GM12891 (cell line): ENCODE results near the gene TMEM255B.
"Not testable (repeated sequence)": the region's sequence is repeated elsewhere in the genome, so short reads cannot be mapped to it uniquely, and the experiment has no call there.

Experiments
- DNase-seq: peaks from one replicate; pipeline ENCODE4 v3.0.0; 2011; ENCODE audit warnings: low spot score; ENCODE audit not compliant: insufficient read length
- FAIRE-seq: peaks from 2 replicates; lab custom pipeline; 2011; peaks lifted over from hg19 to GRCh38; lab: Jason Lieb, UNC
- PAX5 ChIP-seq: IDR thresholded peaks from 2 replicates; pipeline ENCODE4 v1.6.1; 2011; ENCODE audit warnings: low read length, moderate library complexity, mild to moderate bottlenecking; ENCODE audit not compliant: insufficient read depth, severe bottlenecking
- POLR2A ChIP-seq: IDR thresholded peaks from 2 replicates; pipeline ENCODE4 v1.6.1; 2011; ENCODE audit warnings: low read depth, low read length, control low read depth
- POLR2AphosphoS5 ChIP-seq: IDR thresholded peaks from 2 replicates; pipeline ENCODE4 v1.6.1; 2011; ENCODE audit warnings: low read depth, low read length, control low read depth
- POU2F2 ChIP-seq: IDR thresholded peaks from 2 replicates; pipeline ENCODE4 v1.6.1; 2011; ENCODE audit warnings: low read depth, mild to moderate bottlenecking, control low read depth, low read length, moderate library complexity
- SPI1 ChIP-seq: IDR thresholded peaks from 2 replicates; pipeline ENCODE4 v1.6.1; 2011; ENCODE audit warnings: low read depth, low read length, control low read depth
- TAF1 ChIP-seq: IDR thresholded peaks from 2 replicates; pipeline ENCODE4 v1.6.1; 2011; ENCODE audit warnings: low read depth, low read length, control low read depth

TMEM255B gene

GRCh38 chr13:113821847-113822246 lies 62.8 kb downstream of the TMEM255B start:
- DNase-seq (no peak), FAIRE-seq (no peak)
- no peak for TF ChIP-seq TAF1
- TF ChIP-seq POLR2AphosphoS5, result no peak
- TF ChIP-seq SPI1, result no peak

GRCh38 chr13:113822266-113822665 lies 63.2 kb downstream of the TMEM255B start:
- no peak for FAIRE-seq
- TF ChIP-seq POU2F2 (no peak), SPI1 (no peak), TAF1 (no peak), PAX5 (no peak), POLR2A (no peak), POLR2AphosphoS5 (no peak)
- DNase-seq, result no peak

GRCh38 chr13:113822956-113823744 lies 64.1 kb downstream of the TMEM255B start:
- TF ChIP-seq POU2F2 (no peak), SPI1 (no peak), POLR2A (no peak), PAX5 (no peak), TAF1 (no peak), POLR2AphosphoS5 (no peak)
- FAIRE-seq (no peak), DNase-seq (no peak)

- TF ChIP-seq PAX5 (no peak), POLR2A (no peak), POLR2AphosphoS5 (no peak), SPI1 (no peak), TAF1 (no peak), POU2F2 (no peak)
- no peak for DNase-seq
- no peak for FAIRE-seq
These were observed 64.7 kb downstream of the TMEM255B start for GRCh38 chr13:113823771-113824170.

- no peak for DNase-seq
- TF ChIP-seq POLR2A (no peak), POU2F2 (no peak), POLR2AphosphoS5 (no peak), PAX5 (no peak), SPI1 (no peak), TAF1 (no peak)
- no peak for FAIRE-seq
These were observed 66.8 kb downstream of the TMEM255B start for GRCh38 chr13:113825841-113826240.

- FAIRE-seq, DNase-seq: not testable (repeated sequence)
These were observed 67.4 kb downstream of the TMEM255B start for GRCh38 chr13:113826446-113826845.

- DNase-seq, result no peak
- no peak for TF ChIP-seq POLR2AphosphoS5
- TF ChIP-seq POU2F2, result no peak
- TF ChIP-seq POLR2A, result no peak
- FAIRE-seq, result no peak
These were observed 68.0 kb downstream of the TMEM255B start for GRCh38 chr13:113827021-113827420.

GRCh38 chr13:113828282-113828825 lies 69.3 kb downstream of the TMEM255B start:
- TF ChIP-seq POLR2AphosphoS5, result no peak
- no peak for TF ChIP-seq TAF1
- TF ChIP-seq POLR2A, result no peak
- TF ChIP-seq PAX5, result no peak
- no peak for TF ChIP-seq POU2F2
- no peak for TF ChIP-seq SPI1
- DNase-seq (no peak), FAIRE-seq (no peak)

GRCh38 chr13:113830426-113830950 lies 71.5 kb downstream of the TMEM255B start:
- DNase-seq, FAIRE-seq: not testable (repeated sequence)

GRCh38 chr13:113831061-113831460 lies 72.0 kb downstream of the TMEM255B start:
- no peak for DNase-seq
- FAIRE-seq, result no peak

GRCh38 chr13:113832205-113832604 lies 73.2 kb downstream of the TMEM255B start:
- TF ChIP-seq SPI1 (no peak), POU2F2 (no peak), POLR2AphosphoS5 (no peak), TAF1 (no peak), PAX5 (no peak), POLR2A (no peak)
- no peak for DNase-seq
- no peak for FAIRE-seq

More at GRCh38 chr13:113831061-113831460, 72.0 kb downstream of the TMEM255B start:
- TF ChIP-seq POU2F2, result no peak
- no peak for TF ChIP-seq POLR2AphosphoS5
- no peak for TF ChIP-seq TAF1
- TF ChIP-seq SPI1, result no peak
- no peak for TF ChIP-seq PAX5
- no peak for TF ChIP-seq POLR2A
